HepG2 (cell line): ENCODE measurements around the gene IVL. TPM values are rescaled to one million over a fixed set of nuclear protein-coding genes. Genes with fewer than 3 reads are reported as not detected.

Experiments
- ATAC-seq: fragments of 200-7000 bp; cut with Tn5 transposase; 3 replicates; pipeline ENCODE4 v1.9.1; 2020; ENCODE audit warnings: mild to moderate bottlenecking, moderate library complexity
- BruUV-seq: library from RNA; stranded (reverse); fragments of 400-500 nt; replicated peaks from 2 replicates; lab custom pipeline; 2021; lab: Mats Ljungman, UMichigan
- CTCF ChIA-PET: fragments of 300-600 bp; formaldehyde crosslinking; extraction: SDS; loops from one replicate; lab custom pipeline; 2021; ENCODE audit warnings: low total read pairs, inconsistent platforms, low intra/inter-chr PET ratio; lab: Yijun Ruan, JAX
- POLR2A ChIA-PET: fragments of 350-600 bp; sonication (Branson Sonifier 250); formaldehyde crosslinking; loops from one replicate; lab custom pipeline; 2020; ENCODE audit warnings: antibody characterized with exemption, inconsistent platforms; lab: Yijun Ruan, JAX
- DNase-seq: peaks from one replicate; pipeline ENCODE4 v3.0.0-alpha.2; 2015; ENCODE audit warnings: low spot score
- FAIRE-seq: peaks from 3 replicates; lab custom pipeline; 2011; peaks lifted over from hg19 to GRCh38; lab: Jason Lieb, UNC
- H2AFZ ChIP-seq: one replicate; pipeline ENCODE4 v1.6.1; 2011; ENCODE audit warnings: low read length, inconsistent platforms
- H3K27ac ChIP-seq: fragments of 300-600 bp; 3 replicates; pipeline ENCODE4 v1.8.0; 2011; ENCODE audit warnings: mixed run types, mild to moderate bottlenecking, mixed read lengths, low read length, inconsistent platforms; ENCODE audit not compliant: insufficient read depth; ENCODE audit errors: extremely low read length
- H3K27me3 ChIP-seq, 2 experiments: fragments of 200-600 bp in 1 of 2; 2 replicates in 1 of 2; 3 replicates in 1 of 2; pipeline versions ENCODE4 v1.6.0 to v1.8.0; 2011; ENCODE audit warnings: low read length in 2 of 2, mild to moderate bottlenecking in 2 of 2, moderate library complexity in 2 of 2, inconsistent platforms in 1 of 2; ENCODE audit not compliant: insufficient read depth in 2 of 2, control insufficient read depth in 1 of 2
- H3K36me3 ChIP-seq, 2 experiments: fragments of 200-600 bp in 1 of 2; replicated peaks in 1 of 2; 2 replicates in 1 of 2; 3 replicates in 1 of 2; pipeline versions ENCODE4 v1.5.1 to v1.8.0; 2011; ENCODE audit warnings: low read length in 2 of 2, inconsistent platforms in 1 of 2; ENCODE audit not compliant: insufficient read depth in 2 of 2, control insufficient read depth in 1 of 2
- H3K4me1 ChIP-seq: 2 replicates; pipeline ENCODE4 v1.5.1; 2012; ENCODE audit warnings: low read length, inconsistent platforms; ENCODE audit not compliant: insufficient read depth
- H3K4me2 ChIP-seq: 2 replicates; pipeline ENCODE4 v1.6.0; 2011; ENCODE audit warnings: low read depth, low read length, inconsistent platforms
- H3K4me3 ChIP-seq, 3 experiments: fragments of 200-600 bp in 1 of 3; sonication (generic), shearing (Covaris generic) in 1 of 3; replicated peaks in 1 of 3; 2 replicates each; pipeline ENCODE4 v1.5.1; 2011 to 2016; ENCODE audit warnings: low read length in 3 of 3, inconsistent platforms in 2 of 3, low read depth in 2 of 3, mild to moderate bottlenecking in 2 of 3, control low read depth in 1 of 3, mixed read lengths in 1 of 3; ENCODE audit not compliant: insufficient read depth in 1 of 3
- H3K79me2 ChIP-seq: one replicate; pipeline ENCODE4 v1.6.1; 2011; ENCODE audit warnings: low read length, inconsistent platforms; ENCODE audit not compliant: insufficient read depth
- H3K9ac ChIP-seq: 2 replicates; pipeline ENCODE4 v1.6.0; 2011; ENCODE audit warnings: mild to moderate bottlenecking, low read depth, low read length, inconsistent platforms; ENCODE audit not compliant: insufficient read depth
- H3K9me3 ChIP-seq: 2 replicates; pipeline ENCODE4 v1.5.1; 2012; ENCODE audit warnings: mild to moderate bottlenecking, low read length
- H4K20me1 ChIP-seq: 2 replicates; pipeline ENCODE4 v1.6.0; 2011; ENCODE audit warnings: inconsistent platforms, mild to moderate bottlenecking, low read length, moderate library complexity; ENCODE audit not compliant: insufficient read depth
- GFI1 ChIP-seq: sonication (generic); formaldehyde crosslinking; IDR thresholded peaks from 2 replicates; pipeline ENCODE4 v1.5.0; 2020; ENCODE audit warnings: missing genetic modification reagents, mild to moderate bottlenecking, borderline replicate concordance
- GTF2F1 ChIP-seq: fragments of 150-350 bp; IDR thresholded peaks from 2 replicates; pipeline ENCODE4 v1.6.1; 2014; ENCODE audit warnings: low read length
- HNRNPUL1 ChIP-seq: fragments of 200-400 bp; formaldehyde crosslinking; IDR thresholded peaks from 2 replicates; pipeline ENCODE4 v1.6.1; 2017; ENCODE audit warnings: low read depth, mild to moderate bottlenecking, low read length, moderate library complexity
- MNT ChIP-seq: fragments of 450-650 bp; IDR thresholded peaks from 2 replicates; pipeline ENCODE4 v1.6.1; 2016
- PPARG ChIP-seq: conservative IDR thresholded peaks from 2 replicates; pipeline ENCODE4 v1.6.1; 2016; ENCODE audit warnings: missing biosample characterization, missing genetic modification reagents
- RXRB ChIP-seq: IDR thresholded peaks from 2 replicates; pipeline ENCODE4 v1.6.1; 2016; ENCODE audit warnings: borderline replicate concordance, missing genetic modification reagents, missing compliant biosample characterization
- SIX4 ChIP-seq: sonication (generic); formaldehyde crosslinking; IDR thresholded peaks from 2 replicates; pipeline ENCODE4 v1.4.0; 2020; ENCODE audit warnings: missing genetic modification reagents
- TERF1 ChIP-seq: sonication (generic); formaldehyde crosslinking; IDR thresholded peaks from 2 replicates; pipeline ENCODE4 v1.8.0; 2022; ENCODE audit warnings: mild to moderate bottlenecking, missing genetic modification reagents, moderate library complexity
- ZBTB43 ChIP-seq: sonication (generic); formaldehyde crosslinking; conservative IDR thresholded peaks from 2 replicates; pipeline ENCODE4 v1.4.0; 2020; ENCODE audit warnings: missing genetic modification reagents
- ZSCAN31 ChIP-seq: sonication (generic); formaldehyde crosslinking; IDR thresholded peaks from 2 replicates; pipeline ENCODE4 v1.5.0; 2020; ENCODE audit warnings: low read depth, mild to moderate bottlenecking, missing genetic modification reagents
- WGBS: methylation state at CpG from one replicate; pipeline ENCODE4 v1.1.6; 2017; ENCODE audit warnings: low lambda C conversion rate; 5-methylcytosine and 5-hydroxymethylcytosine counted together
- in situ Hi-C: cut with HindIII; loops from 2 replicates; pipeline ENCODE4 v1.10.0; 2017; ENCODE audit warnings: low pct_unique_long_range_greater_than_20kb; ENCODE audit not compliant: extremely low pct_ligation_motif_present
- intact Hi-C: fragments of 100-400 bp; cut with micrococcal nuclease; formaldehyde crosslinking; loops from one replicate; pipeline ENCODE4 v1.10.0; 2022; ENCODE audit not compliant: unreplicated experiment
- polyA plus RNA-seq, 8 experiments: library from polyadenylated mRNA; depleted of rRNA in 3 of 8; stranded (reverse) in 7 of 8; unstranded in 1 of 8; fragments of >200 nt; fragmentation: Illumina TruSeq in 4 of 8; extraction: Trizol in 4 of 8; gene quantifications; 2 replicates each; pipeline versions ENCODE4 v1.2.1 to v1.2.3, GENCODE V29; 2011 to 2016; ENCODE audit warnings: low read depth in 4 of 8, missing spikeins in 1 of 8, mixed read lengths in 1 of 8; ENCODE audit not compliant: insufficient read depth in 1 of 8
- total RNA-seq, 5 experiments: library from RNA; depleted of rRNA; stranded (reverse); fragments of >200 nt; fragmentation: Illumina TruSeq; extraction: Trizol; gene quantifications; 2 replicates each; pipeline ENCODE4 v1.2.3, GENCODE V29; 2016; ENCODE audit warnings: low read depth in 1 of 5
- TF ChIP-seq, protein P1 (sequence below): sonication (generic); formaldehyde crosslinking; IDR thresholded peaks from 2 replicates; pipeline ENCODE4 v1.9.0; 2021; ENCODE audit warnings: missing genetic modification reagents, borderline replicate concordance
- TF ChIP-seq, protein P2 (sequence below): sonication (generic); formaldehyde crosslinking; IDR thresholded peaks from 2 replicates; pipeline ENCODE4 v1.4.0; 2020; ENCODE audit warnings: mild to moderate bottlenecking, missing genetic modification reagents

The IVL gene
- total and polyA plus RNA-seq, 2 of the 13 experiments (the other 11 are each of a cell fraction or from before 2014, with no cell fraction given) = not detected

DNA sequence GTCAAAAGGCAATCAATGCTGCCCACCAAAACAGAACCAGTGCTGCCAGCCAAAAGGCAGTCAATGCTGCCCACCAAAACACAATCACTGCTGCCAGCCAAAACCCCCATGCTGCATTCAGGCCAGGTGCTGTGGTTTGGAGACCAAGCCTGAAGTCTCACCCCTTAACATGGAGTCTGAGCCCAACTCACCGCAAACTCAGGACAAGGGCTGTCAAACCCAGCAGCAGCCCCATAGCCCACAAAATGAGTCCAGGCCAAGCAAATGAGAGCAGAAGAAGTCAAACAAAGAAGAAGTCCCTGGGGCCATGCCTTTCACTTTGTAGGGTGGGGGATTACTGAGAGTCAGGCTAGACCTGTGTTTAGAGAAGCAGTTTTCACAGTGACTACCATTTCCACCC is 23.8 kb upstream of the IVL start:
- no peaks in the 10 kb centered on the region for H4K20me1 ChIP-seq
- H3K4me3 ChIP-seq = no peak overlapping the region
- in situ Hi-C loops (no loop called here), intact Hi-C loops (no loop called here)
- FAIRE-seq (no peak), ATAC-seq (no peak), DNase-seq (no peak)
- no peak overlapping the region for H2AFZ ChIP-seq
- ChIA-PET CTCF (no interaction called here), POLR2A (no interaction called here)
- 100% methylated on average over 1 of the region's 1 CpG for WGBS
- no peaks in the 10 kb centered on the region for H3K27me3 ChIP-seq
- H3K79me2 ChIP-seq = no peaks in the 10 kb centered on the region
- no peaks in the 10 kb centered on the region for H3K36me3 ChIP-seq
- BruUV-seq = no TSS peak
- H3K9me3 ChIP-seq = no peaks in the 10 kb centered on the region
- no peak overlapping the region for H3K9ac ChIP-seq
- no peak overlapping the region for H3K27ac ChIP-seq
- no peak overlapping the region for H3K4me2 ChIP-seq
- H3K4me1 ChIP-seq = no peaks in the 10 kb centered on the region
- TF ChIP-seq GFI1 (CRISPR knock-in tag) (no peak), SIX4 (CRISPR knock-in tag) (no peak), PPARG (no peak), MNT (no peak), TERF1 (CRISPR knock-in tag) (no peak), HNRNPUL1 (no peak), GTF2F1 (no peak), RXRB (CRISPR knock-in tag) (no peak), ZBTB43 (no peak), ZSCAN31 (CRISPR knock-in tag) (no peak)
- TF ChIP-seq, protein P1, sequence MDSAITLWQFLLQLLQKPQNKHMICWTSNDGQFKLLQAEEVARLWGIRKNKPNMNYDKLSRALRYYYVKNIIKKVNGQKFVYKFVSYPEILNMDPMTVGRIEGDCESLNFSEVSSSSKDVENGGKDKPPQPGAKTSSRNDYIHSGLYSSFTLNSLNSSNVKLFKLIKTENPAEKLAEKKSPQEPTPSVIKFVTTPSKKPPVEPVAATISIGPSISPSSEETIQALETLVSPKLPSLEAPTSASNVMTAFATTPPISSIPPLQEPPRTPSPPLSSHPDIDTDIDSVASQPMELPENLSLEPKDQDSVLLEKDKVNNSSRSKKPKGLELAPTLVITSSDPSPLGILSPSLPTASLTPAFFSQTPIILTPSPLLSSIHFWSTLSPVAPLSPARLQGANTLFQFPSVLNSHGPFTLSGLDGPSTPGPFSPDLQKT (CRISPR knock-in tag) = no peak
- TF ChIP-seq, protein P2, sequence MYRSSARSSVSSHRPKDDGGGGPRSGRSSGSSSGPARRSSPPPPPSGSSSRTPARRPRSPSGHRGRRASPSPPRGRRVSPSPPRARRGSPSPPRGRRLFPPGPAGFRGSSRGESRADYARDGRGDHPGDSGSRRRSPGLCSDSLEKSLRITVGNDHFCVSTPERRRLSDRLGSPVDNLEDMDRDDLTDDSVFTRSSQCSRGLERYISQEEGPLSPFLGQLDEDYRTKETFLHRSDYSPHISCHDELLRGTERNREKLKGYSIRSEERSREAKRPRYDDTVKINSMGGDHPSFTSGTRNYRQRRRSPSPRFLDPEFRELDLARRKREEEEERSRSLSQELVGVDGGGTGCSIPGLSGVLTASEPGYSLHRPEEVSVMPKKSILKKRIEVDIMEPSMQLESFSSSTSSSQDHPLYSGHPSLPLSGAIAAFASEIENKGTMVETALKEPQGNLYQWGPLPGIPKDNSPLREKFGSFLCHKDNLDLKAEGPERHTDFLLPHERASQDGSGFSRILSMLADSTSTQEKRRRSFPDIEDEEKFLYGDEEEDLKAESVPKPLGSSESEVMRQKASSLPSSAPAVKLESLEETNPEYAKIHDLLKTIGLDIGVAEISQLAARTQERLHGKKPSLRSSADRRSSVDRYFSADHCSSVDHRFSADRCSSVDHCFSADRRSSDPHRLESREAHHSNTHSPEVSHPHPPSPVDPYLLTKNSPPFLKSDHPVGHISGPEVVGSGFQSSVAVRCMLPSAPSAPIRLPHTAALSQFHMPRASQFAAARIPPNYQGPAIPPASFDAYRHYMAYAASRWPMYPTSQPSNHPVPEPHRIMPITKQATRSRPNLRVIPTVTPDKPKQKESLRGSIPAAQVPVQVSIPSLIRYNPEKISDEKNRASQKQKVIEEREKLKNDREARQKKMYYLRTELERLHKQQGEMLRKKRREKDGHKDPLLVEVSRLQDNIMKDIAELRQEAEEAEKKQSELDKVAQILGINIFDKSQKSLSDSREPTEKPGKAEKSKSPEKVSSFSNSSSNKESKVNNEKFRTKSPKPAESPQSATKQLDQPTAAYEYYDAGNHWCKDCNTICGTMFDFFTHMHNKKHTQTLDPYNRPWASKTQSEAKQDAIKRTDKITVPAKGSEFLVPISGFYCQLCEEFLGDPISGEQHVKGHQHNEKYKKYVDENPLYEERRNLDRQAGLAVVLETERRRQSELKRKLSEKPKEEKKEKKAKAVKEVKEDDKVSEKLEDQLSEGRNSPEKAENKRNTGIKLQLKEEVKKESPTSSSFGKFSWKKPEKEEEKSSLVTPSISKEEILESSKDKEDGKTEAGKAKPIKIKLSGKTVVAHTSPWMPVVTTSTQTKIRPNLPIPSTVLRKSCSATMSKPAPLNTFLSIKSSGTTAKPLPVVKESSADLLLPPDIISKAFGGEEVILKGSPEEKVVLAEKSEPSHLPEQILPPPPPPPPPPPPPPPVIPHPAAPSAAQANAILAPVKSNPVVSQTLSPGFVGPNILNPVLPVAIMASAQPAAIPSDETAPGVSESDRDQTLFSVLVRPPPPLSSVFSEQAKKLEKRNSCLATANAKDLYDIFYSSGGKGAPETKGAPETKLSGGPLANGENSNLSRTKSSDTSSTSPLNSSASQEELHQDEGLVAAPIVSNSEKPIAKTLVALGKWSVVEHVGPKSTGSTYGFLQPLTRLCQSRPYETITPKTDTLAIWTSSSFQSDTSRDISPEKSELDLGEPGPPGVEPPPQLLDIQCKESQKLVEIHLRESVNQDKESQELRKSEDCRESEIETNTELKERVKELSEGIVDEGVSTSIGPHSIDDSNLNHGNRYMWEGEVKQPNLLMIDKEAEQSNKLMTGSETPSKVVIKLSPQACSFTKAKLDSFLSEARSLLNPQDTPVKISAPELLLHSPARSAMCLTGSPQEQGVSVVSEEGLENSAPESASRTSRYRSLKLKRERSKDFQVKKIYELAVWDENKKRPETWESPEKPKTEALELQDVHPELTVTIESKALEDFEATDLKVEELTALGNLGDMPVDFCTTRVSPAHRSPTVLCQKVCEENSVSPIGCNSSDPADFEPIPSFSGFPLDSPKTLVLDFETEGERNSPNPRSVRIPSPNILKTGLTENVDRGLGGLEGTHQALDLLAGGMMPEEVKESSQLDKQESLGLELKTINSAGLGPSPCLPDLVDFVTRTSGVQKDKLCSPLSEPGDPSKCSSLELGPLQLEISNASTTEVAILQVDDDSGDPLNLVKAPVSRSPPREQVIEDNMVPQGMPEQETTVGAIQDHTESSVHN = no peak
